ENCODE measurements around the gene TCEA2.

DNA sequence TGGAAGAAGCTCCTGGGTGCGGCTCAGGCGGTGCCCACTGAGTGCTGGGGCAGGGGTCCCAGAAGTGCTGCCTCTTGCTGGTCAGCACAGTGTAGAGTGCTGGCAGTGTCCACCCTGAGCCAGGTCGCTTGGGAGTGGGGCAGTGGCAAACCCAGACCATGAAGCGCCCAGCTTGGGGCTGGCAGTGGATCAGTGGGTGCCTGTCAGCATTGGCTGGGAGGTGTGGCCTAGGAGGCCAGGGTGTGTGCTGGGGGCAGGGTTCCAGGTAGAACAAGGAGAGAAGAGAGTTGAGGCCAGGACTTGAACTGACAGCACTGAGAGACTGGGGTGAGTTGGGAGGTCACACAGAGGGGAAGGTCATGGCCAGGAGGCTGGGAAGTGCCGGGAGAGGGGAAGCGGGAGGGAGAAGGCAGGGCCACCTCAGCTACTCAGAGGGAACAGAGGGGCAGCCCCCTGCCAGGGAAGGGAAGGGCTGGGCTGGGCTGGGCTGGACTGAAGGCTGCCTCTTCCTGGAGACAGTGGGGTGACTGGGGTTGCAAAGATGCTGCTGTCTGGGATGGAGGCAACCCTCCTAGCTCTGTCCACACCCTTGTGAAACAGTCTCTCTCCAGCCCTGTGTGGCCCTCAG, 4.1 kb downstream of the TCEA2 start:
- TF ChIP-seq, protein P1, sequence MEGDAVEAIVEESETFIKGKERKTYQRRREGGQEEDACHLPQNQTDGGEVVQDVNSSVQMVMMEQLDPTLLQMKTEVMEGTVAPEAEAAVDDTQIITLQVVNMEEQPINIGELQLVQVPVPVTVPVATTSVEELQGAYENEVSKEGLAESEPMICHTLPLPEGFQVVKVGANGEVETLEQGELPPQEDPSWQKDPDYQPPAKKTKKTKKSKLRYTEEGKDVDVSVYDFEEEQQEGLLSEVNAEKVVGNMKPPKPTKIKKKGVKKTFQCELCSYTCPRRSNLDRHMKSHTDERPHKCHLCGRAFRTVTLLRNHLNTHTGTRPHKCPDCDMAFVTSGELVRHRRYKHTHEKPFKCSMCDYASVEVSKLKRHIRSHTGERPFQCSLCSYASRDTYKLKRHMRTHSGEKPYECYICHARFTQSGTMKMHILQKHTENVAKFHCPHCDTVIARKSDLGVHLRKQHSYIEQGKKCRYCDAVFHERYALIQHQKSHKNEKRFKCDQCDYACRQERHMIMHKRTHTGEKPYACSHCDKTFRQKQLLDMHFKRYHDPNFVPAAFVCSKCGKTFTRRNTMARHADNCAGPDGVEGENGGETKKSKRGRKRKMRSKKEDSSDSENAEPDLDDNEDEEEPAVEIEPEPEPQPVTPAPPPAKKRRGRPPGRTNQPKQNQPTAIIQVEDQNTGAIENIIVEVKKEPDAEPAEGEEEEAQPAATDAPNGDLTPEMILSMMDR (IDR thresholded peaks at IDR 0.05) = no peak
- TF ChIP-seq POLR2AphosphoS5 (IDR thresholded peaks at IDR 0.05; ENCODE audit: insufficient read depth in 1 of 2, low read depth in 1 of 2) = no peak
